Measurements from ENCODE around the gene RPS19. TPM values are rescaled to one million over a fixed set of nuclear protein-coding genes. Genes with fewer than 3 reads are reported as not detected.

Gene RPS19
- total RNA-seq, 1 experiment from 2014 or later, result 1,349 TPM

DNA sequence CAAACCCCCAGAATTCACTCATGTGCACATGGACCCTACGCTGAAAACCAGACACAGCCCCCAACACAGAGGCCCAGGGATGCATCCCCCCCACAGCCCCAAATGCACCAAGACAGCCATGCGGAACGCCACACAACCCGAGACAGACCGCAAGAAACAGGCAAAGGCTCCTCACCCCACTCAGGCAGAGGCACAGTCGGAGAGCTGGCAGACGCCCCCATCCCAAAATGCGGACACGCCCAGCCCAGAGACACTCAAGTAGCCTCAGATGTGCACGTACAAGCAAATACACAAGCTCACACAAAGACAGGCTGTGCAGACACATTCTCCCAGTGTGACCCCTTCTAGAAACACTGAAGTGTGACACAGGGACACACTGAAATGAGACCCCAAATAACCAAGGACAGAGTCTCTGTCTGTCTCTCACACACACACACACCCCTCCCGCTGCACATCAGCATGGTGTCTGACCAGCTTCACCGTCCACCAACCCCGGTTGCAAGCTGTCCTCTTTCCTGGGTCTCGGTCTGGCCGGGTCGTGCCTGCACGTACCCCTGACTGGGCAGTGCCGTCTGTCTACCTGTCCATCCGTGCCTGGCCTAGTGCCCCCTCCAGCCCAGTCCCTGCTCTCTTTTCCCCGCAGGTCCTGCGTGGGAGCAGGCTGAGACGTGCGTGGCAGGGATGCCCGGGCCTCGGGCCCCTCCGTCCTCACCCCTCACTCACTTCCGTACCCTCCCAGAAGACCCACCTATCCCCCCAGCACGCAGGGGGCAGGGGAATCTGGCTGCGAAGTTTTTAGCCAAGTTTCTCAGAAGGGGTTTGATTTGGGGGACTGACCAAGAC, 52.1 kb downstream of the RPS19 start:
- in situ Hi-C loops (cut with HindIII; ENCODE audit: low pct_unique_long_range_greater_than_20kb, low sequenced_read_pairs) (no loop called here), intact Hi-C loops (cut with micrococcal nuclease; ENCODE audit: unreplicated experiment) (no loop called here)
- no TSS peak for BruUV-seq (replicated peaks)
- H3K4me1 ChIP-seq (ENCODE audit: control insufficient read depth, insufficient read depth, low read length), result no peaks in the 10 kb centered on the region
- H3K27me3 ChIP-seq (ENCODE audit: control insufficient read depth, insufficient read depth, low read length), result no peaks in the 10 kb centered on the region; the same call in 1 of the 2 replicates
- ChIA-PET POLR2A (no interaction called here), CTCF (no interaction called here)
- H3K9me3 ChIP-seq (ENCODE audit: control insufficient read depth, insufficient read depth, low read depth, low read length), result no peaks in the 10 kb centered on the region
- H3K27ac ChIP-seq (ENCODE audit: low read length), result no peak overlapping the region
- H3K4me3 ChIP-seq (ENCODE audit: low read depth in 2 of 2, low read length in 2 of 2), result no peak overlapping the region
- H3K36me3 ChIP-seq (ENCODE audit: control insufficient read depth, insufficient read depth, low read length), result no peaks in the 10 kb centered on the region
- DNase-seq (ENCODE audit: low read depth, low spot score) (no peak), ATAC-seq (no peak)
- TF ChIP-seq TCF7L2 (IDR thresholded peaks at IDR 0.05; ENCODE audit: low read depth, low read length), result no peak
- TF ChIP-seq SIN3A (IDR thresholded peaks at IDR 0.05; ENCODE audit: borderline replicate concordance, insufficient read depth, low read depth, low read length), result no peak
- TF ChIP-seq, protein P1, sequence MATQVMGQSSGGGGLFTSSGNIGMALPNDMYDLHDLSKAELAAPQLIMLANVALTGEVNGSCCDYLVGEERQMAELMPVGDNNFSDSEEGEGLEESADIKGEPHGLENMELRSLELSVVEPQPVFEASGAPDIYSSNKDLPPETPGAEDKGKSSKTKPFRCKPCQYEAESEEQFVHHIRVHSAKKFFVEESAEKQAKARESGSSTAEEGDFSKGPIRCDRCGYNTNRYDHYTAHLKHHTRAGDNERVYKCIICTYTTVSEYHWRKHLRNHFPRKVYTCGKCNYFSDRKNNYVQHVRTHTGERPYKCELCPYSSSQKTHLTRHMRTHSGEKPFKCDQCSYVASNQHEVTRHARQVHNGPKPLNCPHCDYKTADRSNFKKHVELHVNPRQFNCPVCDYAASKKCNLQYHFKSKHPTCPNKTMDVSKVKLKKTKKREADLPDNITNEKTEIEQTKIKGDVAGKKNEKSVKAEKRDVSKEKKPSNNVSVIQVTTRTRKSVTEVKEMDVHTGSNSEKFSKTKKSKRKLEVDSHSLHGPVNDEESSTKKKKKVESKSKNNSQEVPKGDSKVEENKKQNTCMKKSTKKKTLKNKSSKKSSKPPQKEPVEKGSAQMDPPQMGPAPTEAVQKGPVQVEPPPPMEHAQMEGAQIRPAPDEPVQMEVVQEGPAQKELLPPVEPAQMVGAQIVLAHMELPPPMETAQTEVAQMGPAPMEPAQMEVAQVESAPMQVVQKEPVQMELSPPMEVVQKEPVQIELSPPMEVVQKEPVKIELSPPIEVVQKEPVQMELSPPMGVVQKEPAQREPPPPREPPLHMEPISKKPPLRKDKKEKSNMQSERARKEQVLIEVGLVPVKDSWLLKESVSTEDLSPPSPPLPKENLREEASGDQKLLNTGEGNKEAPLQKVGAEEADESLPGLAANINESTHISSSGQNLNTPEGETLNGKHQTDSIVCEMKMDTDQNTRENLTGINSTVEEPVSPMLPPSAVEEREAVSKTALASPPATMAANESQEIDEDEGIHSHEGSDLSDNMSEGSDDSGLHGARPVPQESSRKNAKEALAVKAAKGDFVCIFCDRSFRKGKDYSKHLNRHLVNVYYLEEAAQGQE (IDR thresholded peaks at IDR 0.05; ENCODE audit: insufficient read depth in 1 of 2, low read depth in 2 of 2, low read length in 1 of 2), result no peak
- TF ChIP-seq, protein P2, sequence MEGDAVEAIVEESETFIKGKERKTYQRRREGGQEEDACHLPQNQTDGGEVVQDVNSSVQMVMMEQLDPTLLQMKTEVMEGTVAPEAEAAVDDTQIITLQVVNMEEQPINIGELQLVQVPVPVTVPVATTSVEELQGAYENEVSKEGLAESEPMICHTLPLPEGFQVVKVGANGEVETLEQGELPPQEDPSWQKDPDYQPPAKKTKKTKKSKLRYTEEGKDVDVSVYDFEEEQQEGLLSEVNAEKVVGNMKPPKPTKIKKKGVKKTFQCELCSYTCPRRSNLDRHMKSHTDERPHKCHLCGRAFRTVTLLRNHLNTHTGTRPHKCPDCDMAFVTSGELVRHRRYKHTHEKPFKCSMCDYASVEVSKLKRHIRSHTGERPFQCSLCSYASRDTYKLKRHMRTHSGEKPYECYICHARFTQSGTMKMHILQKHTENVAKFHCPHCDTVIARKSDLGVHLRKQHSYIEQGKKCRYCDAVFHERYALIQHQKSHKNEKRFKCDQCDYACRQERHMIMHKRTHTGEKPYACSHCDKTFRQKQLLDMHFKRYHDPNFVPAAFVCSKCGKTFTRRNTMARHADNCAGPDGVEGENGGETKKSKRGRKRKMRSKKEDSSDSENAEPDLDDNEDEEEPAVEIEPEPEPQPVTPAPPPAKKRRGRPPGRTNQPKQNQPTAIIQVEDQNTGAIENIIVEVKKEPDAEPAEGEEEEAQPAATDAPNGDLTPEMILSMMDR (IDR thresholded peaks at IDR 0.05), result no peak
- TF ChIP-seq POLR2AphosphoS5 (IDR thresholded peaks at IDR 0.05; ENCODE audit: low read depth, low read length), result no peak

DNA sequence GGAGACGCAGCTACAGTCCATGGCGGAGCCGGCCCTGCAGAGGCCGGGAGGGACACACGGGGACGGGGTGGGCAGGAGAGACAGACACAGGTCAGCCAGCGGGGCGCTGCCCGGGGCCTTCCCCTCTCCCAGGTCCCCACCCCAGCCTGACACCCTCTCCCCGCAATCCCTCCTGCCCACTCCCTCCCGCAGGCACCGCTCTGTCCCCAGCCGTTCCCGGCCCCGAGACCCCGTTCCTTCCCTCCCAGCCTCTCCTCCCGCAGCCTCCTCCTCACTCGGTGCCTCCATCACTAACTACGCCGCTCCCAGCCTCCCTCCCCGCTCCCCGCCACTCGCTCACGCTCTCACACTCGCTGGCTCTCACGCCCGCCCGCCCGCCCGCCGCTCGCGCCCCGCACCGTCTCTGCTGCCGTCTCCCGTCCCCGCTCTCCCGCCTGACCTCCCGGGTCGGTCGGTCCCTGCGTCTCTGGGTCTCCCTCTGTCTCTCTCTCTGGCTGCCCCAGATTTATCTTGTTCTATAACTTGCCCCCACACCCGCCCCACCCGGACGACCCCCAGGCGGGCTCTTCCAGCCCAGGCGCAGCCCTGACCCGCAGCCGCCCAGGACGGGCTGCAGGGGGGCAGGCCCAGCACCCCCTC, 53.0 kb downstream of the RPS19 start:
- no peak for DNase-seq (ENCODE audit: low read depth, low spot score)
- ATAC-seq, result peak; percentile 54
- intact Hi-C loops (cut with micrococcal nuclease; ENCODE audit: unreplicated experiment), result no loop called here
- Histone ChIP-seq H3K4me1 (ENCODE audit: control insufficient read depth, insufficient read depth, low read length) (no peaks in the 10 kb centered on the region), H3K27me3 (ENCODE audit: control insufficient read depth, insufficient read depth, low read length) (no peaks in the 10 kb centered on the region; the same call in 1 of the 2 replicates), H3K9me3 (ENCODE audit: control insufficient read depth, insufficient read depth, low read depth, low read length) (no peaks in the 10 kb centered on the region), H3K4me3 (ENCODE audit: low read depth in 2 of 2, low read length in 2 of 2) (no peak overlapping the region), H3K27ac (ENCODE audit: low read length) (no peak overlapping the region), H3K36me3 (ENCODE audit: control insufficient read depth, insufficient read depth, low read length) (no peaks in the 10 kb centered on the region)
- in situ Hi-C loops (cut with HindIII; ENCODE audit: low pct_unique_long_range_greater_than_20kb, low sequenced_read_pairs), result no loop called here
- no peak for TF ChIP-seq POLR2AphosphoS5 (IDR thresholded peaks at IDR 0.05; ENCODE audit: low read depth, low read length)
- CTCF ChIA-PET, result no interaction called here
- POLR2A ChIA-PET, result no interaction called here
- BruUV-seq (replicated peaks), result no TSS peak
